ENCODE data around the gene TENM4.

Gene TENM4

GRCh38 chr11:79440571-79441460 is at the start of gene TENM4:
Gene TENM4, minus strand, starts transcription at chr11:79441030. Its CDS starts 371,086 bp downstream, at chr11:79069944.
- DNase-seq (ENCODE audit: low read depth in 2 of 2), result no peak

GRCh38 chr11:79488286-79488685 is 47.5 kb upstream of the TENM4 start:
- DNase-seq (ENCODE audit: low read depth in 2 of 2), result no peak

- DNase-seq (ENCODE audit: low read depth in 2 of 2), result no peak
Measured at GRCh38 chr11:79487412-79487811, 46.6 kb upstream of the TENM4 start.

- no peak for DNase-seq (ENCODE audit: low read depth in 2 of 2)
Measured at GRCh38 chr11:79486242-79486984, 45.6 kb upstream of the TENM4 start.

- no peak for DNase-seq (ENCODE audit: low read depth in 2 of 2)
Measured at GRCh38 chr11:79485694-79486093, 44.9 kb upstream of the TENM4 start.

- no peak for DNase-seq (ENCODE audit: low read depth in 2 of 2)
Measured at GRCh38 chr11:79484872-79485271, 44.0 kb upstream of the TENM4 start.

GRCh38 chr11:79482800-79483199 is 42.0 kb upstream of the TENM4 start:
- DNase-seq (ENCODE audit: low read depth in 2 of 2), result no peak

- no peak for DNase-seq (ENCODE audit: low read depth in 2 of 2)
Measured at GRCh38 chr11:79481795-79482194, 41.0 kb upstream of the TENM4 start.

GRCh38 chr11:79480864-79481263 is 40.0 kb upstream of the TENM4 start:
- no peak for DNase-seq (ENCODE audit: low read depth in 2 of 2)

- DNase-seq (ENCODE audit: low read depth in 2 of 2), result no peak
Measured at GRCh38 chr11:79472819-79473529, 32.1 kb upstream of the TENM4 start.

- DNase-seq (ENCODE audit: low read depth in 2 of 2), result no peak
Measured at GRCh38 chr11:79471071-79471844, 30.4 kb upstream of the TENM4 start.

GRCh38 chr11:79470161-79470560 is 29.3 kb upstream of the TENM4 start:
- no peak for DNase-seq (ENCODE audit: low read depth in 2 of 2)

GRCh38 chr11:79467761-79468160 is 26.9 kb upstream of the TENM4 start:
- no peak for DNase-seq (ENCODE audit: low read depth in 2 of 2)

GRCh38 chr11:79466411-79466810 is 25.6 kb upstream of the TENM4 start:
- no peak for DNase-seq (ENCODE audit: low read depth in 2 of 2)

- DNase-seq (ENCODE audit: low read depth in 2 of 2), result no peak
Measured at GRCh38 chr11:79465160-79465559, 24.3 kb upstream of the TENM4 start.

- no peak for DNase-seq (ENCODE audit: low read depth in 2 of 2)
Measured at GRCh38 chr11:79461666-79462645, 21.1 kb upstream of the TENM4 start.

GRCh38 chr11:79461144-79461543 is 20.3 kb upstream of the TENM4 start:
- DNase-seq (ENCODE audit: low read depth in 2 of 2), result no peak

GRCh38 chr11:79458709-79459108 is 17.9 kb upstream of the TENM4 start:
- DNase-seq (ENCODE audit: low read depth in 2 of 2), result no peak

GRCh38 chr11:79456501-79456900 is 15.7 kb upstream of the TENM4 start:
- DNase-seq (ENCODE audit: low read depth in 2 of 2), result no peak

GRCh38 chr11:79453617-79454016 is 12.8 kb upstream of the TENM4 start:
- DNase-seq (ENCODE audit: low read depth in 2 of 2), result no peak

Data from stimulated activated CD8-positive, alpha-beta memory T cell treated with anti-CD3 and anti-CD28 coated beads, Interleukin-7, amount 100 ng/mL, for 4 hours (primary cell).